GM23338 (cell line): ENCODE measurements around the gene DCUN1D2. TPM values are rescaled to one million over a fixed set of nuclear protein-coding genes. Genes with fewer than 3 reads are reported as not detected.

Source experiments
- ATAC-seq: fragments of 200-7000 bp; cut with Tn5 transposase; 3 replicates; pipeline ENCODE4 v1.9.1; 2020
- DNase-seq: peaks from one replicate; pipeline ENCODE4 v3.0.0-alpha.2; 2015; ENCODE audit warnings: low spot score
- H2AFZ ChIP-seq: fragments of 200-600 bp; sonication (generic); 2 replicates; pipeline ENCODE4 v1.8.0; 2016; ENCODE audit warnings: antibody characterized with exemption, mild to moderate bottlenecking, moderate library complexity
- H3F3A ChIP-seq: fragments of 200-600 bp; sonication (generic); replicated peaks from 2 replicates; pipeline ENCODE4 v1.8.0; 2017; ENCODE audit warnings: antibody characterized with exemption, mixed run types, low read depth
- H3K27ac ChIP-seq: fragments of 200-600 bp; sonication (generic); 2 replicates; pipeline ENCODE4 v1.6.1; 2016; ENCODE audit warnings: low read depth
- H3K27me3 ChIP-seq: fragments of 200-600 bp; sonication (generic); 2 replicates; pipeline ENCODE4 v1.8.0; 2016; ENCODE audit warnings: mild to moderate bottlenecking, mixed run types, moderate library complexity; ENCODE audit not compliant: insufficient read depth
- H3K36me3 ChIP-seq: fragments of 200-600 bp; sonication (generic); 2 replicates; pipeline ENCODE4 v1.8.0; 2016; ENCODE audit warnings: mild to moderate bottlenecking; ENCODE audit not compliant: insufficient read depth
- H3K4me1 ChIP-seq: fragments of 200-600 bp; sonication (generic); 2 replicates; pipeline ENCODE4 v1.8.0; 2016; ENCODE audit warnings: mild to moderate bottlenecking, moderate library complexity; ENCODE audit not compliant: insufficient read depth
- H3K4me2 ChIP-seq: fragments of 200-600 bp; sonication (generic); 2 replicates; pipeline ENCODE4 v1.7.1; 2017; ENCODE audit warnings: mixed run types
- H3K4me3 ChIP-seq: fragments of 200-600 bp; sonication (generic); 2 replicates; pipeline ENCODE4 v1.6.1; 2016; ENCODE audit warnings: mixed run types
- H3K79me2 ChIP-seq: fragments of 200-600 bp; sonication (generic); replicated peaks from 2 replicates; pipeline ENCODE4 v1.8.0; 2017; ENCODE audit warnings: mild to moderate bottlenecking; ENCODE audit not compliant: insufficient read depth
- H3K9me2 ChIP-seq: fragments of 200-600 bp; sonication (generic); 2 replicates; pipeline ENCODE4 v1.8.0; 2017; ENCODE audit not compliant: insufficient read depth
- H4K20me1 ChIP-seq: fragments of 200-600 bp; sonication (generic); replicated peaks from 2 replicates; pipeline ENCODE4 v1.8.0; 2017; ENCODE audit warnings: mild to moderate bottlenecking; ENCODE audit not compliant: insufficient read depth
- H3K27ac Mint-ChIP-seq: 2 replicates; pipeline ENCODE4 v1.8.0; 2020; ENCODE audit warnings: inconsistent platforms, mild to moderate bottlenecking, moderate library complexity, mixed read lengths
- H3K27me3 Mint-ChIP-seq: 3 replicates; pipeline ENCODE4 v1.8.0; 2022; ENCODE audit warnings: low read depth, mild to moderate bottlenecking, moderate library complexity, mixed read lengths, inconsistent platforms; ENCODE audit not compliant: insufficient read depth, poor library complexity
- H3K36me3 Mint-ChIP-seq: 3 replicates; pipeline ENCODE4 v1.8.0; 2021; ENCODE audit warnings: low read depth, mild to moderate bottlenecking, inconsistent platforms, moderate library complexity, mixed read lengths
- H3K4me1 Mint-ChIP-seq: 3 replicates; pipeline ENCODE4 v1.8.0; 2020; ENCODE audit warnings: mild to moderate bottlenecking, inconsistent platforms, mixed read lengths
- H3K4me3 Mint-ChIP-seq: 3 replicates; pipeline ENCODE4 v1.8.0; 2021; ENCODE audit warnings: moderate library complexity, mild to moderate bottlenecking, inconsistent platforms, mixed read lengths
- H3K9me3 Mint-ChIP-seq: 3 replicates; pipeline ENCODE4 v1.8.0; 2020; ENCODE audit warnings: moderate library complexity, mild to moderate bottlenecking, inconsistent platforms, mixed read lengths
- CREB1 ChIP-seq: fragments of 250-450 bp; sonication (Bioruptor Pico); IDR thresholded peaks from 2 replicates; pipeline ENCODE4 v1.5.0; 2020; ENCODE audit warnings: low read depth, mild to moderate bottlenecking, moderate library complexity
- CTCF ChIP-seq, 2 experiments: fragments of 200-600 bp in 1 of 2; sonication (generic) in 1 of 2; conservative IDR thresholded peaks; 2 replicates each; pipeline versions ENCODE4 v1.5.1 to v1.6.1; 2016 to 2017; ENCODE audit warnings: antibody characterized with exemption in 2 of 2, low read depth in 2 of 2, mild to moderate bottlenecking in 2 of 2, moderate library complexity in 1 of 2
- EZH2 ChIP-seq: fragments of 200-600 bp; sonication (generic); IDR thresholded peaks from one replicate; pipeline ENCODE4 v1.8.0; 2017; ENCODE audit warnings: antibody characterized with exemption, mild to moderate bottlenecking, low read depth; ENCODE audit not compliant: unreplicated experiment
- NANOG ChIP-seq: IDR thresholded peaks from 2 replicates; pipeline ENCODE4 v1.6.1; 2016; ENCODE audit warnings: antibody characterized with exemption, borderline replicate concordance
- REST ChIP-seq: IDR thresholded peaks from one replicate; pipeline ENCODE4 v1.6.1; 2018; ENCODE audit warnings: antibody characterized with exemption; ENCODE audit not compliant: unreplicated experiment
- STAT1 ChIP-seq: IDR thresholded peaks from one replicate; pipeline ENCODE4 v1.6.1; 2016; ENCODE audit warnings: antibody characterized with exemption; ENCODE audit not compliant: unreplicated experiment
- ZNF114 ChIP-seq: fragments of 250-450 bp; sonication (Bioruptor Pico); IDR thresholded peaks from 2 replicates; pipeline ENCODE4 v1.5.0; 2020; ENCODE audit warnings: mild to moderate bottlenecking, moderate library complexity
- ZNF331 ChIP-seq: fragments of 250-450 bp; sonication (Bioruptor Pico); IDR thresholded peaks from 2 replicates; pipeline ENCODE4 v1.5.0; 2020; ENCODE audit warnings: low read depth, mild to moderate bottlenecking, moderate library complexity
- polyA plus RNA-seq: library from polyadenylated mRNA; unstranded; fragments of >200 nt; fragmentation: Nextera tagmentation; extraction: Ambion mirVana; gene quantifications from 2 replicates; pipeline ENCODE4 v1.2.1, GENCODE V29; 2016
- total RNA-seq: library from RNA; depleted of rRNA; stranded (reverse); fragments of >200 nt; shearing (Covaris generic); gene quantifications from 2 replicates; pipeline ENCODE4 v1.2.3, GENCODE V29; 2014
- TF ChIP-seq, protein P1 (sequence below): IDR thresholded peaks from 2 replicates; pipeline ENCODE4 v1.6.1; 2016; ENCODE audit warnings: antibody characterized with exemption

DCUN1D2 gene
- total and polyA plus RNA-seq, 2 experiments from 2014 or later = 12.3 to 38.0 TPM

DNA sequence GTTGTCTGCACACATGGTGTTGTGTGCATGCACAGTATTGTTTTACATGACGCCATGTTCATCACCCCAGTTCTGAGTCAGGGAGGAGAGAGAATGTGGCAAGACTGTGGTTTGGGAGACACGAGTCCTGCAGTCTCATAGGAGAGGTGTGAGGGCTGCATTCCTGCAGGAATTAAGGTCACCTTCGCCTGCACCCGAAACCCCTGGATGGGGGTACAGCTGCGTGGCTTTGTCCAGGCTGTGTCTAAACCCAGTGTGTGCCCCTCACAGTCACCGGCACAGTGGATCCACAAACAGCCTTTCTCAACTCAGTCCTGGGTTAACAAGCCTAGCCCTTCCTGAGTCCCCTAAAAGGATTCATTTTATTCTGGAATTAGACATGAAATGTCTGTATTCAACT, 42.9 kb downstream of the DCUN1D2 start:
- Mint-ChIP-seq H3K36me3 (peaks cover 12% of the 10 kb centered on the region), H3K4me1 (peaks cover 4% of the 10 kb centered on the region; the same call in 1 of the 3 replicates), H3K27me3 (peaks cover 7% of the 10 kb centered on the region), H3K27ac (no peak overlapping the region), H3K9me3 (no peaks in the 10 kb centered on the region; the same call in 2 of the 3 replicates), H3K4me3 (no peak overlapping the region)
- no peak for ATAC-seq
- Histone ChIP-seq H3K79me2 (no peaks in the 10 kb centered on the region), H3K27ac (no peak overlapping the region), H3K4me3 (no peak overlapping the region), H3K27me3 (no peaks in the 10 kb centered on the region), H3K4me2 (no peak overlapping the region), H3K36me3 (no peaks in the 10 kb centered on the region), H3K4me1 (no peaks in the 10 kb centered on the region), H3F3A (peaks cover 11% of the 10 kb centered on the region; the same call in 1 of the 2 replicates), H2AFZ (no peak overlapping the region), H3K9me2 (no peaks in the 10 kb centered on the region), H4K20me1 (no peaks in the 10 kb centered on the region)
- TF ChIP-seq NANOG (no peak), STAT1 (no peak), CREB1 (no peak), ZNF331 (no peak), EZH2 (no peak), REST (no peak), ZNF114 (CRISPR knock-in tag) (no peak)
- no peak for DNase-seq

- Mint-ChIP-seq H3K27ac (no peak overlapping the region), H3K27me3 (peaks cover 7% of the 10 kb centered on the region), H3K4me3 (no peak overlapping the region), H3K9me3 (no peaks in the 10 kb centered on the region; the same call in 2 of the 3 replicates), H3K4me1 (peaks cover 4% of the 10 kb centered on the region; the same call in 1 of the 3 replicates), H3K36me3 (peaks cover 20% of the 10 kb centered on the region)
- Histone ChIP-seq H3K36me3 (no peaks in the 10 kb centered on the region), H3K4me1 (no peaks in the 10 kb centered on the region), H2AFZ (no peak overlapping the region), H4K20me1 (no peaks in the 10 kb centered on the region), H3F3A (peaks cover 11% of the 10 kb centered on the region; the same call in 1 of the 2 replicates), H3K27ac (no peak overlapping the region), H3K9me2 (no peaks in the 10 kb centered on the region), H3K27me3 (no peaks in the 10 kb centered on the region), H3K4me2 (no peak overlapping the region), H3K4me3 (no peak overlapping the region), H3K79me2 (no peaks in the 10 kb centered on the region)
- no peak for ATAC-seq
- no peak for DNase-seq
- TF ChIP-seq, protein P1, sequence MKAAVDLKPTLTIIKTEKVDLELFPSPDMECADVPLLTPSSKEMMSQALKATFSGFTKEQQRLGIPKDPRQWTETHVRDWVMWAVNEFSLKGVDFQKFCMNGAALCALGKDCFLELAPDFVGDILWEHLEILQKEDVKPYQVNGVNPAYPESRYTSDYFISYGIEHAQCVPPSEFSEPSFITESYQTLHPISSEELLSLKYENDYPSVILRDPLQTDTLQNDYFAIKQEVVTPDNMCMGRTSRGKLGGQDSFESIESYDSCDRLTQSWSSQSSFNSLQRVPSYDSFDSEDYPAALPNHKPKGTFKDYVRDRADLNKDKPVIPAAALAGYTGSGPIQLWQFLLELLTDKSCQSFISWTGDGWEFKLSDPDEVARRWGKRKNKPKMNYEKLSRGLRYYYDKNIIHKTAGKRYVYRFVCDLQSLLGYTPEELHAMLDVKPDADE = no peak
- TF ChIP-seq ZNF331 = no peak
- TF ChIP-seq NANOG = no peak
- no peak for TF ChIP-seq EZH2
- no peak for TF ChIP-seq CTCF (conservative IDR thresholded peaks at IDR 0.05; ENCODE audit: low read depth in 2 of 2)
- no peak for TF ChIP-seq ZNF114 (CRISPR knock-in tag)
- no peak for TF ChIP-seq REST
These were observed 44.0 kb downstream of the DCUN1D2 start for GRCh38 chr13:113446488-113446854.
